Measurements from ENCODE around the gene GARIN1A.
"Not testable (repeated sequence)": the region's sequence is repeated elsewhere in the genome, so short reads cannot be mapped to it uniquely, and the experiment has no call there.

Gene GARIN1A

GRCh38 chr7:128687131-128687530 lies 15.0 kb downstream of the GARIN1A start:
- no peak for DNase-seq

- no peak for DNase-seq
These were observed 16.4 kb downstream of the GARIN1A start for GRCh38 chr7:128688492-128688891.

- DNase-seq, result not testable (repeated sequence)
These were observed 17.3 kb downstream of the GARIN1A start for GRCh38 chr7:128689161-128689935.

GRCh38 chr7:128691227-128691626 lies 19.1 kb downstream of the GARIN1A start:
- no peak for DNase-seq

GRCh38 chr7:128692623-128693270 lies 20.7 kb downstream of the GARIN1A start:
- no peak for DNase-seq

- DNase-seq, result no peak
These were observed 21.4 kb downstream of the GARIN1A start for GRCh38 chr7:128693373-128694015.

GRCh38 chr7:128694738-128695137 lies 22.6 kb downstream of the GARIN1A start:
- DNase-seq, result no peak

- peak; percentile 7 for DNase-seq
These were observed 25.3 kb downstream of the GARIN1A start for GRCh38 chr7:128697302-128697905.

- no peak for DNase-seq
These were observed 27.2 kb downstream of the GARIN1A start for GRCh38 chr7:128699196-128699712.

- no peak for DNase-seq
These were observed 27.8 kb downstream of the GARIN1A start for GRCh38 chr7:128699895-128700294.

GRCh38 chr7:128701062-128701785 lies 29.1 kb downstream of the GARIN1A start:
- no peak for DNase-seq

GRCh38 chr7:128703609-128704241 lies 31.6 kb downstream of the GARIN1A start:
- no peak for DNase-seq

GRCh38 chr7:128705891-128706333 lies 33.8 kb downstream of the GARIN1A start:
- DNase-seq, result no peak

GRCh38 chr7:128707752-128708151 lies 35.7 kb downstream of the GARIN1A start:
- no peak for DNase-seq

GRCh38 chr7:128708235-128708634 lies 36.1 kb downstream of the GARIN1A start:
- no peak for DNase-seq

- no peak for DNase-seq
These were observed 36.7 kb downstream of the GARIN1A start for GRCh38 chr7:128708824-128709223.

- no peak for DNase-seq
These were observed 38.4 kb downstream of the GARIN1A start for GRCh38 chr7:128710481-128710880.

- no peak for DNase-seq
These were observed 41.7 kb downstream of the GARIN1A start for GRCh38 chr7:128713794-128714193.

GRCh38 chr7:128714701-128715495 lies 42.8 kb downstream of the GARIN1A start:
- no peak for DNase-seq

GRCh38 chr7:128718967-128719642 lies 47.0 kb downstream of the GARIN1A start:
- DNase-seq, result no peak

Data from T-helper 9 cell (primary cell).